ENCODE measurements around the gene MYZAP. TPM values are rescaled to one million over a fixed set of nuclear protein-coding genes. Genes with fewer than 3 reads are reported as not detected.

Gene MYZAP
- total RNA-seq, 1 experiment from 2014 or later: 6.4 TPM

DNA sequence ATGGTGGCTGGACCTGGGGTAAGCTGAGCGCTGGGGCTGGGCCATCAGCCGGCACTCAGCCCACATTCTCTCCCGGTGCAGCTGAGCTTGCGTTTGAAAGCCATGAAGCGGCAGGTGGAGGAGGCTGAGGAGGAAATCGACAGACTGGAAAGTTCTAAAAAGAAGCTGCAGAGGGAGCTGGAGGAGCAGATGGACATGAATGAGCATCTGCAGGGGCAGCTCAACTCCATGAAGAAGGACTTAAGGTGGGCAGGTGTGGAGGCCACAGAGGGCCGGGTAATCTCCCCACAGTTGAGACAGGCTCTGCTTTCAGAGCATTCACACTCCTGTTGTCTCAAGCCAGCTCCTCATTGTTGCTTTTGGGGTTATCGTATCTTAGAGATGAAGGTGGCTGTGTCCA, 45.7 kb upstream of the MYZAP start:
- Mint-ChIP-seq H3K27me3 (ENCODE audit: insufficient read depth, unreplicated experiment) (no peaks in the 10 kb centered on the region), H3K9me3 (ENCODE audit: unreplicated experiment) (no peaks in the 10 kb centered on the region), H3K4me3 (ENCODE audit: unreplicated experiment) (no peak overlapping the region), H3K36me3 (ENCODE audit: insufficient read depth, unreplicated experiment) (peaks cover 8% of the 10 kb centered on the region), H3K27ac (ENCODE audit: unreplicated experiment) (no peak overlapping the region), H3K4me1 (ENCODE audit: low read depth, unreplicated experiment) (peaks cover 17% of the 10 kb centered on the region)
- BruUV-seq (replicated peaks): no TSS peak
- no peak for DNase-seq
- CTCF ChIA-PET: interaction anchor here (0.7 to 1.0 kb wide), 2 partner anchors 25 to 199 kb away, joined by 3 read pairs; no protein-coding TSS in a partner anchor
- no peak overlapping the region for H3K4me3 ChIP-seq (ENCODE audit: low read depth, low read length)
- intact Hi-C loops (cut with micrococcal nuclease; ENCODE audit: unreplicated experiment): loop anchor here (10.0 kb wide), 1 partner anchor 721 kb away; no protein-coding TSS in a partner anchor
- peaks cover 38% of the 10 kb centered on the region for H3K4me1 ChIP-seq
- no peaks in the 10 kb centered on the region for H3K27me3 ChIP-seq (replicated peaks; ENCODE audit: control insufficient read depth, insufficient read depth, low read length)
- H3K9me3 ChIP-seq: no peaks in the 10 kb centered on the region
- POLR2A ChIA-PET: no interaction called here
- TF ChIP-seq, protein P1, sequence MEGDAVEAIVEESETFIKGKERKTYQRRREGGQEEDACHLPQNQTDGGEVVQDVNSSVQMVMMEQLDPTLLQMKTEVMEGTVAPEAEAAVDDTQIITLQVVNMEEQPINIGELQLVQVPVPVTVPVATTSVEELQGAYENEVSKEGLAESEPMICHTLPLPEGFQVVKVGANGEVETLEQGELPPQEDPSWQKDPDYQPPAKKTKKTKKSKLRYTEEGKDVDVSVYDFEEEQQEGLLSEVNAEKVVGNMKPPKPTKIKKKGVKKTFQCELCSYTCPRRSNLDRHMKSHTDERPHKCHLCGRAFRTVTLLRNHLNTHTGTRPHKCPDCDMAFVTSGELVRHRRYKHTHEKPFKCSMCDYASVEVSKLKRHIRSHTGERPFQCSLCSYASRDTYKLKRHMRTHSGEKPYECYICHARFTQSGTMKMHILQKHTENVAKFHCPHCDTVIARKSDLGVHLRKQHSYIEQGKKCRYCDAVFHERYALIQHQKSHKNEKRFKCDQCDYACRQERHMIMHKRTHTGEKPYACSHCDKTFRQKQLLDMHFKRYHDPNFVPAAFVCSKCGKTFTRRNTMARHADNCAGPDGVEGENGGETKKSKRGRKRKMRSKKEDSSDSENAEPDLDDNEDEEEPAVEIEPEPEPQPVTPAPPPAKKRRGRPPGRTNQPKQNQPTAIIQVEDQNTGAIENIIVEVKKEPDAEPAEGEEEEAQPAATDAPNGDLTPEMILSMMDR (IDR thresholded peaks at IDR 0.05; ENCODE audit: insufficient read depth in 1 of 2, low read depth in 1 of 2, low read length in 1 of 2, severe bottlenecking in 1 of 2, unreplicated experiment in 1 of 2): no peak
- H3K36me3 ChIP-seq (ENCODE audit: control insufficient read depth, insufficient read depth, low read length): no peaks in the 10 kb centered on the region; the same call in 1 of the 2 replicates

DNA sequence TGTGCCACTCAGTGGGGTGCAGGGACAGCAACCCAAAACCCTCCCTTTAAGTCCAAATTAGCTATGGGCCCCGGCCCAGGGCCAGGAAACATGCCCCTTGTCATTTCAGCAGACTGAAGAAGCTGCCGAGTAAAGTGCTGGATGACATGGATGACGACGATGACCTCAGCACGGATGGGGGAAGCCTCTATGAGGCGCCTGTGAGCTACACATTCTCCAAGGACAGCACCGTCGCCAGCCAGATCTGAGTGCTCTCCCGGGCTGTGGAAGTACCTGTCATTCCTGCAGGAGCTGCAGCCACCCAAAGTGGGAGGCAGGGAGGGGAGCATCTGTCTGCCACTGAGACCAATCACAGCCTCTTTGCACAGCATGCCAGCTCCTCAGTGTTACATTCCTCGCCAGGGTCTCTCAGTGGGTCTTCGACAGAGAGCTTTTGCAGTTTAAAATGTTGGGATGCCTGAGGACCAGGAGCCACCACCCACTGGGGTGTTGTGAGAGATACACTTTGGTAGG, 44.4 kb upstream of the MYZAP start:
- no peaks in the 10 kb centered on the region for H3K27me3 Mint-ChIP-seq (ENCODE audit: insufficient read depth, unreplicated experiment)
- no peaks in the 10 kb centered on the region; the same call in 1 of the 2 replicates for H3K36me3 ChIP-seq (ENCODE audit: control insufficient read depth, insufficient read depth, low read length)
- no peaks in the 10 kb centered on the region for H3K27me3 ChIP-seq (replicated peaks; ENCODE audit: control insufficient read depth, insufficient read depth, low read length)
- POLR2A ChIA-PET: no interaction called here
- no peak overlapping the region for H3K27ac Mint-ChIP-seq (ENCODE audit: unreplicated experiment)
- CTCF ChIA-PET: no interaction called here
- no peaks in the 10 kb centered on the region for H3K9me3 Mint-ChIP-seq (ENCODE audit: unreplicated experiment)
- DNase-seq: no peak
- intact Hi-C loops (cut with micrococcal nuclease; ENCODE audit: unreplicated experiment): loop anchor here (10.0 kb wide), 1 partner anchor 722 kb away; no protein-coding TSS in a partner anchor
- H3K4me1 Mint-ChIP-seq (ENCODE audit: low read depth, unreplicated experiment): peaks cover 30% of the 10 kb centered on the region
- no peak overlapping the region for H3K4me3 Mint-ChIP-seq (ENCODE audit: unreplicated experiment)
- no peaks in the 10 kb centered on the region for H3K9me3 ChIP-seq
- no TSS peak for BruUV-seq (replicated peaks)
- peaks cover 19% of the 10 kb centered on the region for H3K36me3 Mint-ChIP-seq (ENCODE audit: insufficient read depth, unreplicated experiment)
- H3K4me1 ChIP-seq: peaks cover 44% of the 10 kb centered on the region
- TF ChIP-seq, protein P1 (IDR thresholded peaks at IDR 0.05; ENCODE audit: insufficient read depth in 1 of 2, low read depth in 1 of 2, low read length in 1 of 2, severe bottlenecking in 1 of 2, unreplicated experiment in 1 of 2): no peak
- H3K4me3 ChIP-seq (ENCODE audit: low read depth, low read length): no peak overlapping the region

DNA sequence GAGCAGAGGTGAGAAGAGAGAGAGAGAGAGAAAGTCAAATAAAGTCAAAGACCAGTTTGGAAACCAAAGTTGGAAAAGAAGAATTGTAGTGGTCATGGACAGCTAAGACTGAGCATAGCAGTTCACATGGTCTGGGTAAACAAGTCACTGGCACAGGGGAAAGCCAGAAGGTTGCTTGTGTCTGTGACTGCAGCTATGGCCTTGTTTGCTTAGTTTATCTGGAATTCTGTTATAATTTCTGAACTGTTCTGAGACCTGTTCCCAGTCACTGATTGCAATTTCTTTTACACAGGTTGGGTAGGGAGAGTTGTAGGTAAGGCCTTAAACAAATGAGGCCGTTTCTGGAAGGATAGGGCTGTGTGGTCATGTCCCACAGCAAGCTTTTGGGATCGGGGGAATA, 43.4 kb upstream of the MYZAP start:
- TF ChIP-seq, protein P1 (IDR thresholded peaks at IDR 0.05; ENCODE audit: insufficient read depth in 1 of 2, low read depth in 1 of 2, low read length in 1 of 2, severe bottlenecking in 1 of 2, unreplicated experiment in 1 of 2): no peak
- Histone ChIP-seq H3K9me3 (no peaks in the 10 kb centered on the region), H3K4me1 (peaks cover 54% of the 10 kb centered on the region), H3K36me3 (ENCODE audit: control insufficient read depth, insufficient read depth, low read length) (no peaks in the 10 kb centered on the region; the same call in 1 of the 2 replicates), H3K4me3 (ENCODE audit: low read depth, low read length) (no peak overlapping the region), H3K27me3 (replicated peaks; ENCODE audit: control insufficient read depth, insufficient read depth, low read length) (no peaks in the 10 kb centered on the region)
- DNase-seq: no peak
- no TSS peak for BruUV-seq (replicated peaks)
- H3K27me3 Mint-ChIP-seq (ENCODE audit: insufficient read depth, unreplicated experiment): no peaks in the 10 kb centered on the region
- ChIA-PET CTCF (interaction anchor here (0.8 to 1.2 kb wide), 2 partner anchors 12 to 203 kb away, joined by 3 read pairs; no protein-coding TSS in a partner anchor), POLR2A (no interaction called here)
- peaks cover 19% of the 10 kb centered on the region for H3K36me3 Mint-ChIP-seq (ENCODE audit: insufficient read depth, unreplicated experiment)
- peaks cover 31% of the 10 kb centered on the region for H3K4me1 Mint-ChIP-seq (ENCODE audit: low read depth, unreplicated experiment)
- intact Hi-C loops (cut with micrococcal nuclease; ENCODE audit: unreplicated experiment): loop anchor here (10.0 kb wide), 1 partner anchor 724 kb away; no protein-coding TSS in a partner anchor
- H3K4me3 Mint-ChIP-seq (ENCODE audit: unreplicated experiment): peak overlapping the region; percentile 11
- no peaks in the 10 kb centered on the region for H3K9me3 Mint-ChIP-seq (ENCODE audit: unreplicated experiment)
- peak overlapping the region; percentile 90 for H3K27ac Mint-ChIP-seq (ENCODE audit: unreplicated experiment)
